Rectal smooth muscle tissue (tissue), 1 donor: ENCODE measurements around the gene TNNI2.

Experiments
- H3K27ac ChIP-seq: one replicate; pipeline ENCODE4 v1.7.0; 2013; ENCODE audit warnings: low read depth, low read length, inconsistent platforms
- H3K27me3 ChIP-seq: one replicate; pipeline ENCODE4 v1.7.0; 2013; ENCODE audit warnings: low read length; ENCODE audit not compliant: control insufficient read depth, insufficient read depth
- H3K36me3 ChIP-seq: one replicate; pipeline ENCODE4 v1.7.0; 2013; ENCODE audit warnings: low read length; ENCODE audit not compliant: control insufficient read depth, insufficient read depth
- H3K4me1 ChIP-seq: one replicate; pipeline ENCODE4 v1.7.0; 2013; ENCODE audit warnings: low read length; ENCODE audit not compliant: control insufficient read depth, insufficient read depth
- H3K4me3 ChIP-seq: one replicate; pipeline ENCODE4 v1.7.0; 2013; ENCODE audit warnings: low read length
- H3K9ac ChIP-seq: one replicate; pipeline ENCODE4 v1.7.0; 2013; ENCODE audit warnings: low read length

TNNI2 gene

GRCh38 chr11:1866226-1866625, 27.4 kb downstream of the TNNI2 start:
- Histone ChIP-seq H3K9ac (no peak overlapping the region), H3K27ac (no peak overlapping the region), H3K4me3 (peak overlapping the region; percentile 18)

GRCh38 chr11:1866776-1867175, 28.0 kb downstream of the TNNI2 start:
- H3K27ac ChIP-seq = no peak overlapping the region
- H3K36me3 ChIP-seq = no peaks in the 10 kb centered on the region

More at GRCh38 chr11:1866226-1866625, 27.4 kb downstream of the TNNI2 start:
- no peaks in the 10 kb centered on the region for H3K36me3 ChIP-seq
- H3K27me3 ChIP-seq = peaks cover 5% of the 10 kb centered on the region
- peaks cover 22% of the 10 kb centered on the region for H3K4me1 ChIP-seq

GRCh38 chr11:1867381-1867780, 28.6 kb downstream of the TNNI2 start:
- Histone ChIP-seq H3K4me1 (peaks cover 22% of the 10 kb centered on the region), H3K4me3 (peak overlapping the region; percentile 9), H3K27me3 (peaks cover 5% of the 10 kb centered on the region), H3K9ac (no peak overlapping the region), H3K36me3 (no peaks in the 10 kb centered on the region), H3K27ac (no peak overlapping the region)

More at GRCh38 chr11:1866776-1867175, 28.0 kb downstream of the TNNI2 start:
- no peak overlapping the region for H3K4me3 ChIP-seq
- peaks cover 22% of the 10 kb centered on the region for H3K4me1 ChIP-seq
- H3K27me3 ChIP-seq = peaks cover 5% of the 10 kb centered on the region
- no peak overlapping the region for H3K9ac ChIP-seq

- H3K27ac ChIP-seq = no peak overlapping the region
- peaks cover 19% of the 10 kb centered on the region for H3K4me1 ChIP-seq
- H3K27me3 ChIP-seq = peaks cover 5% of the 10 kb centered on the region
- no peak overlapping the region for H3K9ac ChIP-seq
- peak overlapping the region; percentile 0 for H3K4me3 ChIP-seq
- H3K36me3 ChIP-seq = no peaks in the 10 kb centered on the region
Observed at GRCh38 chr11:1868056-1868635, 29.4 kb downstream of the TNNI2 start.

GRCh38 chr11:1868636-1869291, 30.0 kb downstream of the TNNI2 start:
- Histone ChIP-seq H3K9ac (no peak overlapping the region), H3K36me3 (no peaks in the 10 kb centered on the region), H3K27me3 (peaks cover 5% of the 10 kb centered on the region), H3K27ac (peak overlapping the region; percentile 6), H3K4me3 (peak overlapping the region; percentile 37), H3K4me1 (peaks cover 13% of the 10 kb centered on the region)

- Histone ChIP-seq H3K27me3 (peaks cover 5% of the 10 kb centered on the region), H3K4me1 (peaks cover 6% of the 10 kb centered on the region), H3K36me3 (no peaks in the 10 kb centered on the region), H3K27ac (no peak overlapping the region), H3K9ac (no peak overlapping the region), H3K4me3 (peak overlapping the region; percentile 37)
Observed at GRCh38 chr11:1869427-1870325, 30.9 kb downstream of the TNNI2 start.

GRCh38 chr11:1870326-1870696, 31.5 kb downstream of the TNNI2 start:
- Histone ChIP-seq H3K36me3 (no peaks in the 10 kb centered on the region), H3K27ac (peak overlapping the region; percentile 6), H3K9ac (no peak overlapping the region), H3K4me1 (peaks cover under 1% of the 10 kb centered on the region), H3K4me3 (peak overlapping the region; percentile 37), H3K27me3 (peaks cover 5% of the 10 kb centered on the region)

- H3K4me1 ChIP-seq = no peaks in the 10 kb centered on the region
- H3K27me3 ChIP-seq = peaks cover 5% of the 10 kb centered on the region
- peak overlapping the region; percentile 25 for H3K4me3 ChIP-seq
- peak overlapping the region; percentile 6 for H3K27ac ChIP-seq
- no peaks in the 10 kb centered on the region for H3K36me3 ChIP-seq
- H3K9ac ChIP-seq = no peak overlapping the region
Observed at GRCh38 chr11:1870721-1871466, 32.1 kb downstream of the TNNI2 start.

- Histone ChIP-seq H3K4me3 (peak overlapping the region; percentile 25), H3K9ac (no peak overlapping the region), H3K27me3 (peaks cover 7% of the 10 kb centered on the region), H3K36me3 (no peaks in the 10 kb centered on the region), H3K27ac (no peak overlapping the region), H3K4me1 (peaks cover 4% of the 10 kb centered on the region)
Observed at GRCh38 chr11:1871531-1871930, 32.8 kb downstream of the TNNI2 start.

- Histone ChIP-seq H3K4me1 (peaks cover 8% of the 10 kb centered on the region), H3K9ac (no peak overlapping the region), H3K36me3 (no peaks in the 10 kb centered on the region), H3K4me3 (peak overlapping the region; percentile 13), H3K27me3 (peaks cover 9% of the 10 kb centered on the region), H3K27ac (no peak overlapping the region)
Observed at GRCh38 chr11:1872267-1872985, 33.6 kb downstream of the TNNI2 start.

GRCh38 chr11:1873048-1873812, 34.4 kb downstream of the TNNI2 start:
- peaks cover 9% of the 10 kb centered on the region for H3K4me1 ChIP-seq
- no peak overlapping the region for H3K9ac ChIP-seq
- H3K4me3 ChIP-seq = no peak overlapping the region
- no peaks in the 10 kb centered on the region for H3K36me3 ChIP-seq
- peak overlapping the region; percentile 30 for H3K27ac ChIP-seq
- H3K27me3 ChIP-seq = peaks cover 9% of the 10 kb centered on the region
